ENCODE data around the gene BEND7.

DNA sequence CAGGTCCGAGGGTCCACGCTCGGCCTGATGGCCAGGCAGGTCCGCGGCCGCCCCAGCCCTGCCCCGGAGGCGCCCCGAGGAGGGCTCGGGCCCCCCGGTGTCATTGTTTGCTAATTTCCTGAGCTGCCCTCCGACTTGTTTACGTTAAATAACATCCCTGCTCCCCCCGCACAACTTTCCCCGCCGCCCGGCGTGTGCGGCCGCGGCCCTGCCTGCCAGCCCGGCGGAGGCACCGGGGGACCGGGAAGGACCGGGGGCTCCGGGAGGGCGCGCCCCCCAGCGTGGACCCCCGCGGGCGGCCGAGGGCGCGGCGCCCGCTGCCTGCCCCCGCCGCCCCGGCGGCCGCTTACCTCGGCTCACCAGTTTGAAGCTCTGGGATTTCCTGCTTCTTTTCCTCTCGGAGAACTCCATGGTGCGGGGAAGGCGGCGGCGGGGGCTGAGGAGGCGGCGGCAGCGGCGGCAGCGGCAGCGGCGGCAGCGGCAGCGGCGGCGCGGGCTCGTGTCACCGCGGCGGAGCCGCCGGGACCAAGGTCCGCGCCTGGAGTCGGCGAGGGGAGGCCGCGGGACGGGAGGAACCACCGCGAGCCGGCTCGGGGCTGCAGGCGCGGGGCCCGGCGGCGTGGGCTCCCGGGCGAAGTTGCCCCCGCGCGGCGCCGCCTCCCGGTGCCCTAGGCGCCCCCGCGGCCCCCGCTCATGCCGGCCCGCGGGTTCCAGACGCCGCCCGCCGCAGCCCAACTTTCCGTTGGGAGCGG is 515 bp downstream of the BEND7 start:
- TF ChIP-seq, protein P1, sequence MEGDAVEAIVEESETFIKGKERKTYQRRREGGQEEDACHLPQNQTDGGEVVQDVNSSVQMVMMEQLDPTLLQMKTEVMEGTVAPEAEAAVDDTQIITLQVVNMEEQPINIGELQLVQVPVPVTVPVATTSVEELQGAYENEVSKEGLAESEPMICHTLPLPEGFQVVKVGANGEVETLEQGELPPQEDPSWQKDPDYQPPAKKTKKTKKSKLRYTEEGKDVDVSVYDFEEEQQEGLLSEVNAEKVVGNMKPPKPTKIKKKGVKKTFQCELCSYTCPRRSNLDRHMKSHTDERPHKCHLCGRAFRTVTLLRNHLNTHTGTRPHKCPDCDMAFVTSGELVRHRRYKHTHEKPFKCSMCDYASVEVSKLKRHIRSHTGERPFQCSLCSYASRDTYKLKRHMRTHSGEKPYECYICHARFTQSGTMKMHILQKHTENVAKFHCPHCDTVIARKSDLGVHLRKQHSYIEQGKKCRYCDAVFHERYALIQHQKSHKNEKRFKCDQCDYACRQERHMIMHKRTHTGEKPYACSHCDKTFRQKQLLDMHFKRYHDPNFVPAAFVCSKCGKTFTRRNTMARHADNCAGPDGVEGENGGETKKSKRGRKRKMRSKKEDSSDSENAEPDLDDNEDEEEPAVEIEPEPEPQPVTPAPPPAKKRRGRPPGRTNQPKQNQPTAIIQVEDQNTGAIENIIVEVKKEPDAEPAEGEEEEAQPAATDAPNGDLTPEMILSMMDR (IDR thresholded peaks at IDR 0.05; ENCODE audit: insufficient read depth, low read depth, low read length) = no peak
- TF ChIP-seq EZH2 (IDR thresholded peaks at IDR 0.05; ENCODE audit: insufficient read depth, low read length) = no peak

Data from astrocyte (in vitro differentiated cells and primary cell).